ENCODE results near the gene SAMD5.
A peak's percentile ranks its signal among the peaks of the same experiment; 100 is the strongest.

SAMD5 gene
- 0 to 0.27 reads per million in 2 donors for total RNA-seq

DNA sequence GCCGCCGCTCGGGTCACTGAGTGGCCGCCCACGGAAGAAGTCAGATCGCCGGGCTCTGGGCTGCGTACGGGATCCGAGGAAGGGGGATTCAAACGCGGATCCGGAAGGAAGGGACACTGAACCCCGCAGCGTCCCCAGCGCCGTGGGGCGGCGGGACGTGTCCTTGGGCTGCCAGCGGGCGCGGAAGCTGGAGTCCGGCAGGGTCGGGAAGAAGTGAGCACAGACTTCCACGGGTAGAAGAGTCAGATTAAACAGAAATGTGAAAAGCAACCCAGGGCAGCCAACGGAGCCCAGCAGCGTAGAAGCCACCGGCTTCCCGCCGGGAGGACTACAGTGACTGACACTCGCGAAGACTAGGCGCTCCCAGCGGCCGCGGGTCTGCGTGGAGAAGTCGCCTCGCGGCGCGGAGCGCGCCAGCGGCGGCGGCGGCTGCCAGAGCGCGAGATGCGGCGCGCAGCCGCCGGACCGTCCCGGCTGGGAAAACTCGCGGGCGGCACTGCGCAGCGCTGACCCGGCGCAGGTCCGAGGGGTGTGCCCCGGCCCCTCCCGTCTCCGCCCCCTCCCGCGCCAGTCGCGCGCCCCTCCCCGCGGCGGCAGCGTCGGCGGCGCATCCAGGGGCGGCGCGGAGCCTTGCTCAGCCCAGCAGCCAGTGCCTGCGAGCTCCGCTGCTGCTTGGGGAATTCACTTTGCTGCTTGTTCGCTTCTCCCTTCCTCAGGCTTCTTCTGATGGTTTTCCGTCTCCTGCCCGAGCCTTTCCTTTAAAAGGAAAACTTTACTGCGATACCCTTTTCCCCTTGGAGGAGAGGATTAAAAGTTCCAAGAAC, at the start of gene SAMD5:
SAMD5 (plus strand) TSS at position 649 of the 824 bp plus-strand sequence. CDS start 239 bp downstream, outside the sequence.
- DNase-seq: peak in 1 of 5 experiments; percentile 25

GRCh38 chr6:147459780-147460179, 48.7 kb upstream of the SAMD5 start:
- DNase-seq: no peak

- DNase-seq: no peak
Observed at GRCh38 chr6:147463651-147464050, 44.8 kb upstream of the SAMD5 start.

GRCh38 chr6:147467428-147467827, 41.1 kb upstream of the SAMD5 start:
- DNase-seq: no peak

DNA sequence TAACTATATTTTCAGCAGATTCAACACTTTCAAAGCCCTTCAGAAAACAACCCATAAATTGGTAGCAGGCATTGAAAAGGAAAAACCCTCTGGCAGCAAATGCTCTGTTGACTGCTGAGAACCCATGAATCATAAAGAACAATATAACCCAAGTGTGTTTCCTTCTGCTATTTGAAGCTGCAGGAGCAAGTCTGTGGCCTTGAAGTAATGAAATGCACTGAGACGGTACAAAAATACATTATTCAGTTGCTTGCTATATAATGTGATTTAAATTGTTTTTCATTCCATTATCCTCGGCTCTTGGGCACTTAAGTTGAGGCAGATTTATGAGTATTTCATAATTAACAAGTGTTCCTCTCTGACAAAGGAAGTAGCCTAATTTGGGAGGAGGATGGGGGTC, 40.6 kb upstream of the SAMD5 start:
- DNase-seq: no peak

DNA sequence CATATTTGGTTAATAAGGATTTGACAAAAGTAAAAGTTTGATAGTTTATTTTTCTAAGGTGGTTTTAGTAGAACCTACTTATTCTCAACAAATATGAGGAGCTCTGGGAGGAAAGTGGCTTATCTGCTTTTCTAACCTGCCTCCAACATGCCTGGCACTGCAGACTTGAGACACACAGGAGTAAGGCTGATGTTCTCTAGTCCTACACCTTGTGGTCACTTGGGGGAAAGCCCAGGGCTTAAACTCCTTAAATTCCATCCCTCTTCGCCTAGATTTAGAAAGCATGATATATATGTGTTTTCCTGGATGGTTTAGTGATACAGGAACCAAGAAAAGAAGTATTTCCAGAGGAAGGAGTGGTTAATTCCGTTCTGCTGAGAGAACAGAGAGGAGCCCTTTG, 39.9 kb upstream of the SAMD5 start:
- DNase-seq: no peak

DNA sequence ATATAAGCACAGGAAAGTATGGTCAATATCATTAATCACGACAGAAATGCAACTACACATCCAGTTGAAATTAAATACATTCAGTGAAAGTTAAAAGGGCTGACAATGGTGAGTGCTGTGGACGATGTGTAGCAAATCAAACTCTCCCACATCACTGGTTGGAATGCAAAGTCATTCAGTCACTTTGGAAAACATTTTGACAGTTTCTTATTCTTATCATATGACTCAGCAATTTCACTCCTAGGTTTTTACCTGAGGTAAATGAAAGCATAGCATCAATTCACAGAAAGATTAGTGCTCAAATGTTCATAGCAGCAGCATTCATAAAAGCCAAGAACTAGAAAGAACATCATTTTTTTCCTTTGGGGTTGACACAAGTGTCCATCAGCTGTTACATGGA, 28.6 kb upstream of the SAMD5 start:
- DNase-seq: no peak

DNA sequence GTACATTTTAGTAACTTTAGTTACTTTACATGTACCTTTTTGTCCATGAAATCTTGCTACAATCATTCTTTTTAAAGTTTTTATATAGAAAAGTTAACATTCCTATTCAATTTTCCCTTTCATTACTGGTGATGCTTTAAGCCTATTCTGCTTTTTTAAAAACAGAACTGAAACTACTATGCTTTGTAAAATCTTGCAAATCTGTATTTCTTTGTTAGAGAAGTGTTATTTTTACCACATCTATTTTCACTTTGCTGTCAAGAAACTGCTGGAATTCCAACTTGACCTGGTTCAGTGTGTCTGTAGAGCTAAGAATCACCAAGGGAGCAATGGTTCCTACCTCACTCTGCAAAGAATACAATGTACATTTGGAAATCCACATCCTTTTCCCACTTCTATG, 21.8 kb upstream of the SAMD5 start:
- DNase-seq: no peak

GRCh38 chr6:147497472-147497871, 11.0 kb upstream of the SAMD5 start:
- DNase-seq: no peak

- DNase-seq: no peak
Observed at GRCh38 chr6:147503587-147503986, 4.9 kb upstream of the SAMD5 start.

- DNase-seq: no peak
Observed at GRCh38 chr6:147504848-147505247, 3.6 kb upstream of the SAMD5 start.

DNA sequence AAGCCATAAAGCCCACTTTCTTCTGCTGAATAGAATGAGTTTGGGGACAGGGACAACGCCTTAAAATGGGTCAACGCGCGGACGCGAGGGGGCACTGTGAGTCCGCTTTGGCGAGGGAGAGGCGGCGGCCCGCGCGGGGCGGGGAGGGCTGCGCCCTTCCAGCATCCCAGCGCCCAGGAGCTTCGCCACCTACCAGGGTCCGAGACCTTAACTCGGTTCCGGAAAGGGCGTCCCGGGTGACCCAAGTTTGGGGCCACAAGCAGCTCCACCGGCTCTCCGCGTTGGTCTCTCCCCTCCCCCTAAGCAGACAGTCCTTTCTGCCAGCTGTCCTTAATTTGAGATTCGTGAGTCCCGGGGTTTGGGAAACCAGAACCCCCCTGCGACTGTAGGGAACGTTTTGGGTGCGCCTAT, 1.8 kb upstream of the SAMD5 start:
- peak in 1 of 5 experiments; percentile 37 for DNase-seq

DNA sequence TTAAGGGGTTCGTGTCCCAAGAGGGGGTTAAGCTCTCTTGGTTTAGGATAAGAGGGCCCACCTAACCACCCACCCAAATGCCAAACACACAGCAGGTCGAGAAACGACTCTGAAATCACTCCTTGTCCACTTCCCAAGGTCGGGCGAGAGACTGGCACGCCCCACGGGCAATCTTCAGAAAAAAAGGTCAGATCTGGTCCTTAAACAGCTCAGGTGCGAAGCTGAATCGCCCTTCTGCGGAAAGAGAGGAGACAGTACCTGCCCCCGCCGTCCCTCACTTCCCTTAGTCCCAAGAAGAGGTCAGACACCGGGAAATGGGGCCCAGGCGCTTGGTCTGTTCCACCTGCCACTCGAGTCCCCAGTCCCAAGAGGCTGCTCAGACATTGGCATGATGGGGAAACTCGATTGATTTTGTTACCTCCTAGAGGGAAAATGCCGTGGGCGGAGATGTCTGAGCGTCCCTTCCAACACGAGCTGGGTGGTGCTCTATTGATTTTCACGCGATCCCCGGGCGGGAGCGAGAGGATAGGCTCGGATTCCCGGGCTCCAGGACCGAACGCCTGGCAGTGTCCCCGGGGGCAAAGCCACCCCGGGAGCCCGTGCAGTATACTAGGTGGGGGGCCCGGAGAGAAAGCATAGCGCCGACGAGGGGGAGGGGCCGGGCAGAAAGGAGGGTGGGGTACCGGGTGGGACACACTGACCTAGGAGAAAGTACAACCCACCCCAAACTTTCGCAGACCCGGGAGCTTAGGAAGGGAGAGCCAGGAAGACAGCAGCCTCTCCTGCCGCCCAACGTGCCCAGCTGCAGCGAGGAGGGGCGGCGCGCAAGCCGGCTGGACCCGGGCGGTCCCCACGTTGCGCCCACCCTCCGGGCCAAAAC, 1.1 kb upstream of the SAMD5 start:
- no peak for DNase-seq

GRCh38 chr6:147508866-147509608, 547 bp downstream of the SAMD5 start:
- DNase-seq: no peak

DNA sequence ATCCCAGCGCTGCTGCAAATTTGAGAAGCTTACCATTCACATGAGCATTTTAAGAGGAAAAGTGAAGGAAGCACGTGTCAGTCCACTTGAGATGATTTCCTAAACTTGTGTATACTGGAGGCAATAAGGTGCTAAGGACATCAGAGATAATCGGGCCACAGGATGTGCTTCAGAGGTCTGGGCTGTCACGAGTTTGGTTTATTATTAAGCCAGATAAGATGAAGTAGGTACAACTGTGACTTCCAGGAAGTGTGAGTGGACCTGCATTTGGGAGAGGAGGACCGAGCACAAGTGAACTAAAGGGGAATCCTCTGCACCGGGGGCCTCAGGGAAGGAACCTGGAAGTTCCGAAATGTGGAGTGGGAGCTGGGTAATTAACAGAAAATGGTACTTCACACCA, 1.4 kb downstream of the SAMD5 start:
- DNase-seq: no peak

DNA sequence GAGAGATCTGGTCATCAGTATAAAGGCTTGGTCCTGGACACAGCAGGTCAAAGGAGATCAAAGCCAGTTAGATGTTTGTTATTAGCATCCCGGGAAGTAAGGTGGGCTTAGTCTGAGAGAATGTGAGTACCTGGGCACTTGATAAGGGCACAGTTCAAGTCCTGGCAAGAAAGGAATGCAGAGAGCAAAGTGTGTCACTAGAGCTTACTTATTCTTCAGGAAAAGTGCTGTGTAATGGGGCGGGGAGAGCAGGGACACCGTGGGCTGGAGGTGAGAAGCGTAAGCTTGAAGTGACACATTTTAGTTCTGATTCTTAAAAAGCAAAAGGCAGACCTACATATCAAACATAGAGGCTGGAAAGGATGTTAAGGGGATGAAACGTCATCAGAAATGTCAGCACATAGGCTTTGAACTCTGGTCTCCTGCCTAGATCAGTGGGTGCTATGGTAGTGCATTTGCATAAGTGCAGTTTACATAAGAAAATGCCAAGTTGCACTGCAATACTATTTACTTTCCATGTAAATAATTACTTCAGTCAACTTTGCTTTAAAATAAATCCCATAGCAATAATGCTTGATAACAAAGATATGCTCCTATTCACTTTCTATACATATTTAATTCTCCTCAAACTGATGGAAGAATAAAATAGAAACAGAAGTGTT, 2.6 kb downstream of the SAMD5 start:
- no peak for DNase-seq

DNA sequence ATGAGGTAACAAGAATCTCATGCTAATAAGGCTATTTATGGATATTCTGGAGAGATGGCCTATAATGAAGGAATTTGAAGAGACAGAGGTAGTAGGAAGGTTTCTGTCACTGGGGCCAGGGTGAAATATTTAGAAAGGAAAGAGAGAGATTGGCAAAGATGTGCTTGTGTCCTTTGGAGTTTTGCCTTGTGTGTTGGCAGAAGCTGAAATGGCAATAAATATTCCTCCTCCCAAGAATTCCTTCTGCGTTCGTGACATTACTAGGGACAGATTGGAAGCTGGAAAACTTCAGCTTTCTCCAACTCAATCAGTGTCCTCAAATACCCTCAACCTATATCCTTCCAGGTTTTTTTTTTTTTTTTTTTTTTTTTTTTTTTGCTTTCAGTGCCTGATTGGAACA, 6.3 kb downstream of the SAMD5 start:
- no peak for DNase-seq

- DNase-seq: no peak
Observed at GRCh38 chr6:147515327-147515726, 6.8 kb downstream of the SAMD5 start.

DNA sequence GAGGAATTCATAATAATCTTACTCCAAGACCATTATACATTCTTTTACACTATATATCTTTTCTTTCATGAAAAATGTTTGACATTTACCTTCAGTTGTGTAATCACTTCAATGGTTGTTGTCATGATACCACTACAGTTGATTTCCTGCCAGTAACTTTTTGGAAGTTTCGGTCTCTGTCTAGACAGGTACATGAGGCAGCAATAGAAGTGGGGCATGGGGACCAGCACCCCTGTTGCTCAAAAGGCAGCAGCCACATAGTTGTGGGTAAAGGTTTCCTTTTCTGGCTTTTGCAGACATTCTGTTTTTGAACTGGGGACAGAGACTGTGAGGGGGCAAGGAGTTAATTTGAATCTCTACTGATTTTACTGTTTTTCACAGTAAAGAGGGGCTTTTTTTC, 14.1 kb downstream of the SAMD5 start:
- peak in 1 of 5 experiments; percentile 26 for DNase-seq

- DNase-seq: no peak
Observed at GRCh38 chr6:147525519-147526209, 17.2 kb downstream of the SAMD5 start.

DNA sequence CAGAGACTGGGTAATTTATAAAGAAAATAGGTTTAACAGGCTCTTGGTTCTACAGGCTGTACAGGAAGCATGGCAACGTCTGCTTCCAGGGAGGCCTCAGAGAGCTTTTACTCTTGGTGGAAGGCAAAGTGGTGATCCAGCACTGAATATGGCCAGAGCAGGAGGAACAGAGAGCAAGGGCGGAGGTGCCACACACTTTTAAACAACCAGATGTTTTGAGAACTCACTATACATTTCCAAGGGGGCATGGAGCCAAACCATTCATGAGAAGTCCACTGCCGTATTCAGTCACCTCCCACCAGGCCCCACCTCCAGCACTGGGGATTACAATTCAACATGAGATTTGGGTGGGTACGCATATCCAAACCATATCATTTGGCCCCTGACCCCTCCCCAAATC, 18.7 kb downstream of the SAMD5 start:
- DNase-seq: no peak

Data from T-helper 2 cell (primary cell).